HG03095 (cell line): ENCODE measurements around the gene TIGD4.

Source experiments
- ATAC-seq: cut with Tn5 transposase; IDR thresholded peaks from one replicate; pipeline ENCODE4 v1.9.1; 2021; ENCODE audit warnings: moderate library complexity; ENCODE audit not compliant: unreplicated experiment

TIGD4 gene

DNA sequence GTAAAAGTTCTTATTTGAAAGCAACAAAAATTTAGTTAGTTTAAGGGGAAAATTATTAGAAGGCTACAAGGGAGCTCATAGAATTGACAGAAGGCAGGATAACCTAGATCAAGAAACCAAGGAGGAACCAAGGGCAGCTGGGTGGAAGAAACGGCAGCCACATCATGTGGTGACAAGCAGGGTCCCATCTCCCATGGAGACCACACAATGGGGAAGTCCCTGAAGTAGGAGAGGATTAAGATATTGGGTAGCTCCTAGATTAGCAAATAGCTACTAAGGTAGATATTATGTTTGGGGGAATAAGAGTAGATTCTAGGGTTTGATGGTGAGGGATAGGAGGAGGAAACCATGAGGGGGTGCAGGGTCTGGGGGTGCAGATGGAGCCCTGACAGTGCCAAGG, 51.7 kb downstream of the TIGD4 start:
- no peak for ATAC-seq

DNA sequence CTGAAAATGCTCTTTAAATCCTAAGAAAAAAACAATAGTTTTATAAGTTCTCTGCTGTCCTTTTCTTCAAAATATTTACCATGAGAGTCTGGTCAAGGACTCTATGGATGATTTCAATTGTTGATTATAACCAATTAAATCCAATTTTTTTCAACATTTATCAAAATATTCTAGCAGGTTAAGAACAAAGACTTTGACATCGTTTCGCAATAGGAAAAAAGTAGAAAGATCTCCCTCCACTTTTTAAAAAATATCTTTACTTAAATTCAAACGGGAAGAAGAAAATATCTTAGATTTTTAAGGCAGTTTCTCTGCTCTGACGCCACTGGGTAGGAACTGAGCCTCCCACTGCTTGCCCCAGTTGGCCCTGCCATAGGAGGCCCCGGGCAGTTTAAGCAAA, 55.0 kb downstream of the TIGD4 start:
- no peak for ATAC-seq

DNA sequence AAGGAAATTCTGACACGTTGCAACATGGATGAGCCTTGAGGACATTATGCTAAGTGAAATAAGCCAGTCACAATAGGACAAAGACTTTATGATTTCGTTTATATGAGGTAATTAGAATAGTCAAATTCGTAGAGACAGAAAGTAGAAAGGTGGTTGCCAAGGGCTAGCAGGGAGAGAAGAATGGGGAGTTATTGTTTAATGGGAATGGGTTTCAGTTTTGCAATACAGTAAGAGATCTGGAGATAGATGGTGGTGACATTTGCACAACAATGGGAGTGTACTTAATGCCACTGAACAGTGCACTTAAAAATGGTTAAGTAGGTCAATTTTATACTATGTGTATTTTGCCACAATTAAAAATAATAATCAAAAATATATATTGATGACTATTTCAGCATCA, 56.3 kb downstream of the TIGD4 start:
- no peak for ATAC-seq

DNA sequence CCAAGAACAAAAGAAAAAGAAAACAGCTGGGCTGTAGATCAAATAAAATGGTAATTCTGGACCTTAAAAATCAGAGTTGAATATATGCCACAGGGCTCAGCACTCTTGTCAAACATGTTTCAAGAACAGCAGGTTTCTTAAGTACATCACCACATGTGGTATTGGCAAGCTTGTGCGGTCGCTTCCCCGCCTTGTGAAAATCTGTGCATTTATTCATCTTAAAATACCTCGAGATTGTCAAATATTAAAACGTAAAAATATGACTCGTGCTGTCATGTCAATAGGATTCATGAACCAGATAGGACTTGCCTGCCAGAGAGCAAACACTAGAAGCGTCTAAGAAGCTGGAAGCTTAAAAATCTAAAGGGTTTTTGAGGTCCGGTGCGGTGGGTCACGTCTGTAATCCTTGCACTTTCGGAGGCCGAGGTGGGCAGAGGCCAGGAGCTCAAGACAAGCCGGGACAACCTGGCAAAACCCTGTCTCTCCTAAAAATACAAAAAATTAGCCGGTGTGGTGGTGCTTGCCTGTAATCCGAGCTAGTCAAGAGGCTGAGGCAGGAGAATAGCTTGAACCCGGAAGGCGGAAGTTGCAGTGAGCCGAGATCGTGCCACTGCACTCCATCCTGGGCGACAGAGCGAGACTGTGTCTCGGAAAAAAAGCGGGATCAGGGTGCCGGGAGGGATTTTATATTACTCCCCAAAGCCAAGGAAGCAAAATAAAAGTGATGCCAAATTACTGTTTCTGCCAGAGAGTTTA, 59.6 kb downstream of the TIGD4 start:
- no peak for ATAC-seq
